HG02840 (cell line): Measurements from ENCODE around the gene EIF4E2.
"Not testable (repeated sequence)": the region's sequence is repeated elsewhere in the genome, so short reads cannot be mapped to it uniquely, and the experiment has no call there.

ENCODE experiments used
- ATAC-seq: cut with Tn5 transposase; IDR thresholded peaks from one replicate; pipeline ENCODE4 v1.9.1; 2021; ENCODE audit warnings: mild to moderate bottlenecking, moderate library complexity, moderate number of reproducible peaks; ENCODE audit not compliant: unreplicated experiment, low FRiP score

Gene EIF4E2

DNA sequence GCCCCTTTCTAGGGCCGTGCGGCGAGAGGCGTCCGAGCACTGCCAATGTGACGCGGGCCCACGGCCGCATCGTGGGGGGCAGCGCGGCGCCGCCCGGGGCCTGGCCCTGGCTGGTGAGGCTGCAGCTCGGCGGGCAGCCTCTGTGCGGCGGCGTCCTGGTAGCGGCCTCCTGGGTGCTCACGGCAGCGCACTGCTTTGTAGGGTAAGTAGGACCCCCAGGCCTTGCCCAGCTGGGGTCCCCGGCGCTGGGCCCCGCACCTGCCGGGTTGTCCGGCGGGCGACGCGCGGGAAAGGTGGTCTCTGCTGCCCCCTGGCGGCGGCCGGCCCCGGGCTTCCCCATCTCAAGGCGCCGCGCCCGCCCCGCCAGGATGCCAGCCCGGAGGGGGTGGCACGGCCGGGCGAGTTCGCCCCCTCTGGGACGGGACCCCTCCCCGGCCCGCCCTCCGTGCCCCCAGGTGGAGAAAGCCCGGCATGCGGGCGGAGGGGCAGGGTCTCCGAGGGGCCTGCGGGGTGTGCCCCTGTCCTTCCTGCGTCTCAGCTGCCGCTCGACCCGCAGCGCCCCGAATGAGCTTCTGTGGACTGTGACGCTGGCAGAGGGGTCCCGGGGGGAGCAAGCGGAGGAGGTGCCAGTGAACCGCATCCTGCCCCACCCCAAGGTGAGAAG lies 28.4 kb upstream of the EIF4E2 start:
- no peak for ATAC-seq

DNA sequence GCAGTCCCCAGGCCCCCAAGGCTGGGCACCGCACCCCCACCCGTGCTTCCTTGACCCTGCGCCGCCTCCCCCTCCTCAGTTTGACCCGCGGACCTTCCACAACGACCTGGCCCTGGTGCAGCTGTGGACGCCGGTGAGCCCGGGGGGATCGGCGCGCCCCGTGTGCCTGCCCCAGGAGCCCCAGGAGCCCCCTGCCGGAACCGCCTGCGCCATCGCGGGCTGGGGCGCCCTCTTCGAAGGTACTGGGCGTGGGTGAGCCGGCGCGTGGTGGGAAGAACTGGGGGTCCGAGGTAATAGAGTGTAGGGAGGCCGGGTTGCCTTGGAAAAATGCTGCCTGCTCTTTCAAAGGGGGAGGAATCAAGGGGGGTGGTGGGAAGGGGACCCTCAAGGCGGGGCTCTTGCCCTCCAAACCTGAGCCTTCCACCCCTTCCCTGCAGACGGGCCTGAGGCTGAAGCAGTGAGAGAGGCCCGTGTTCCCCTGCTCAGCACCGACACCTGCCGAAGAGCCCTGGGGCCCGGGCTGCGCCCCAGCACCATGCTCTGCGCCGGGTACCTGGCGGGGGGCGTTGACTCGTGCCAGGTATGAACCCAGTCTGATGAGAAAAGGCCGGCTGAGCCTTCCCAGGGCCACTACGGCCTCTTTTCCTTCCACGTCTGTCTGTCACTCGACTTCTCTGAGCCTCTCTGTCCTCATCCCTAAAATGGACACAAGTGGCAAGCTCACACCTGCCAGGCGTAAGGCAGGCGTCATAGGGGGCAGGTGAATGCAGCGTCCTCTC lies 27.7 kb upstream of the EIF4E2 start:
- ATAC-seq, result no peak

DNA sequence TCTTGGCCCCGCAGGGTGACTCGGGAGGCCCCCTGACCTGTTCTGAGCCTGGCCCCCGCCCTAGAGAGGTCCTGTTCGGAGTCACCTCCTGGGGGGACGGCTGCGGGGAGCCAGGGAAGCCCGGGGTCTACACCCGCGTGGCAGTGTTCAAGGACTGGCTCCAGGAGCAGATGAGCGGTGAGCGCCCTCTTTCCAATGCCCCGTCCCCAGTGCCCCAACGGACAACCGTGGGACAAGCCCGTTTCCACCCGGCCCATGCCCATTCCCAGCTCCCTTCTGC lies 27.1 kb upstream of the EIF4E2 start:
- ATAC-seq, result no peak

DNA sequence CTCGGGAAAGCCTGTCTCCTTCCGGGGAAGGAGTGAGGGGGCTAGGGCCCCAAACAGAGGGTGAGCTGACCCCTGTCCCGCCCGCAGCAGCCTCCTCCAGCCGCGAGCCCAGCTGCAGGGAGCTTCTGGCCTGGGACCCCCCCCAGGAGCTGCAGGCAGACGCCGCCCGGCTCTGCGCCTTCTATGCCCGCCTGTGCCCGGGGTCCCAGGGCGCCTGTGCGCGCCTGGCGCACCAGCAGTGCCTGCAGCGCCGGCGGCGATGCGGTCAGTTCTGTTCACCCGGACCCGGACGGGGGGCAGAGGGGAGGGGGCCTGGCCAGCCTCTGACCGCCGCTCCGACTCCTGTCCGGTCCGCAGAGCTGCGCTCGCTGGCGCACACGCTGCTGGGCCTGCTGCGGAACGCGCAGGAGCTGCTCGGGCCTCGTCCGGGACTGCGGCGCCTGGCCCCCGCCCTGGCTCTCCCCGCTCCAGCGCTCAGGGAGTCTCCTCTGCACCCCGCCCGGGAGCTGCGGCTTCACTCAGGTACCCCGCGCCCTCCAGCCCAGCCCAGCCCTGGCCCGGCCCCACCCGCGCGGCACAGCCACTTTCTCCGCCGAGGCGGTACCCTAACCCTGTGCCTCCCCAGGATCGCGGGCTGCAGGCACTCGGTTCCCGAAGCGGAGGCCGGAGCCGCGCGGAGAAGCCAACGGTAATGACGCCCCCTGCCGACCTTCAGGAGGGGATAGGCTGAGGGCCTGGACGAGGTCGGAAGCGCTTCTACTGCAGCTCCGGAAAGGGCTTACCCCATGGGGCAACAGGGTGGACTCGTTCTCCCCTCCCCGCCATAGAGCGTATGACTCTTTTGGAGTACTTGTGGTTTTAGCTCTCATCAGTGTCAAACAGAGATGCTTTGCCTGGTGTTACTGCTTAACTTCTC lies 26.5 kb upstream of the EIF4E2 start:
- ATAC-seq, result no peak

DNA sequence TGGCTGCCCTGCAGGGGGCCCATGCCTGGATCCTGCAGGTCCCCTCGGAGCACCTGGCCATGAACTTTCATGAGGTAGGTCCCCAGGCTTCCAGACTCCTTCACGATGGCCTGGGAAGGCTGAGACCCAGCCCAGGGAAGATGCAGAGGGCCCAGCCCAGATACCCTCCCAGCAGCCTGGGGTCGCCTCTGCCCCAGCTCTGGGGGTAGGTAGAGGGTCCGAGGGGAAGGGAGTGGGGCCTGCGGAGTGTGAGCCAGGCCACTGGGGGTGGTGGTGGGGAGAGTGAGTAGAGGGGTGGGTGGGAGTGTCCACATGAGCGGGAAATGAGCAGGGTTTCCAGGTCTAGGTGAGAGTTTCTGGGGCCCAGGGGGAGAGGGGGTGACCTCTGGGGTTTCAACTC lies 25.7 kb upstream of the EIF4E2 start:
- no peak for ATAC-seq

DNA sequence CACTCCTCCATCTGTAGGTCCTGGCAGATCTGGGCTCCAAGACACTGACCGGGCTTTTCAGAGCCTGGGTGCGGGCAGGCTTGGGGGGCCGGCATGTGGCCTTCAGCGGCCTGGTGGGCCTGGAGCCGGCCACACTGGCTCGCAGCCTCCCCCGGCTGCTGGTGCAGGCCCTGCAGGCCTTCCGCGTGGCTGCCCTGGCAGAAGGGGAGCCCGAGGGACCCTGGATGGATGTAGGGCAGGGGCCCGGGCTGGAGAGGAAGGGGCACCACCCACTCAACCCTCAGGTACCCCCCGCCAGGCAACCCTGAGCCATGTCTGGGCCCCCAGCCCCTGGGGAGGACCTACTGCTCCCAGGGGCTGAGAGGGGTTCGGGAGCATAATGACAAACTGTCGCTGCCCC lies 25.3 kb upstream of the EIF4E2 start:
- ATAC-seq, result no peak

DNA sequence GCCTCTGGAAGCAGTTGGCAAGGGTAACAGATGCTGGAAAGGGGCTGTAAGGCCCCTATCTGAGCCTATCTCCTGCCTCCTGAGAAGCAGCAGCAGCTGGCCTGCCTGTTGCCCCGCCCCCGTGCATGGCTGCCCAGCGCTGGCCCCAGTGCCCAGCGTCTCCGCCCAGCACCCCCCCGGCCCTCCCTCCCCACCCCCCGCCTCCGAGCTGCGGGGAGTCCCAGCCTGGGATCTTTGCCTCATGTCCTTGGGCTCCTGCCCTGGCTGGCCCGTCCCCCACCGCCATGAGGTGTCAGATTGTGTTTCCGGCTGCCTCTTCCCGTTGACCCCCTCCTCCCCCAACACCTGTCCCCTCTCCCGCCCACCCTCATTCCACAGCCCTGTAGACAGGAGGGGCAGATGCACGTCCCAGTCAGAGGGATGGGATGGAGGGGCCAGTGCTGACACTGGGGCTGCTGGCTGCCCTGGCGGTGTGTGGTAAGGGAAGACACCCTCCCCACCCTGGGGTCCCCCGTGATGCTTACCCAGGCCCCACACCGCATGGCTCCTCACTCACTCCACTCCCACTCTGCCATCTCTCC lies 24.6 kb upstream of the EIF4E2 start, which contains the start of gene CHRND:
Gene CHRND (plus strand): TSS at position 370 of the 581 bp plus-strand sequence. CDS start 56 bp downstream, at position 426.
- no peak for ATAC-seq

DNA sequence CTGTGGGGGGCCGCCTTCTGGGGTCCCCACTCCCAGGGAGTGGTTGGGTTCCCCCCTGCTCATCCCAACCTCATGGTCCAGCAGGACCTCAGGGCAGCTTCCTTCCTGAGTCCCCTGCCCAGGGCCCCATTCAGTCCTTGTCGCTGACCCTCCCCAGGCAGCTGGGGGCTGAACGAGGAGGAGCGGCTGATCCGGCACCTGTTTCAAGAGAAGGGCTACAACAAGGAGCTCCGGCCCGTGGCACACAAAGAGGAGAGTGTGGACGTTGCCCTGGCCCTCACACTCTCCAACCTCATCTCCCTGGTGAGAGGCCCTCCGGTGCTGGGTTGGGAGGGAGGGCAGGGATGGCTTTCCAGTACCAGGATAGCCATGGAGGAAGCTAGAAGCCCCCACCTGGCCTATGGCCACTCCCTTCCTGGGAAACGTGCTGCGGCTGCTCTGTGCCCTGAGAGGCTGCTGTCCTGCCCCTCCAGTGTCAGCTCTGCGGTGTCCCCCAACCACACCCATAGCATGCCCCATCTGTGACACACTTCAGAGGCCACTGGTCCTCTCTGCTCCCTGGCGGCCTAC lies 24.0 kb upstream of the EIF4E2 start:
- no peak for ATAC-seq

DNA sequence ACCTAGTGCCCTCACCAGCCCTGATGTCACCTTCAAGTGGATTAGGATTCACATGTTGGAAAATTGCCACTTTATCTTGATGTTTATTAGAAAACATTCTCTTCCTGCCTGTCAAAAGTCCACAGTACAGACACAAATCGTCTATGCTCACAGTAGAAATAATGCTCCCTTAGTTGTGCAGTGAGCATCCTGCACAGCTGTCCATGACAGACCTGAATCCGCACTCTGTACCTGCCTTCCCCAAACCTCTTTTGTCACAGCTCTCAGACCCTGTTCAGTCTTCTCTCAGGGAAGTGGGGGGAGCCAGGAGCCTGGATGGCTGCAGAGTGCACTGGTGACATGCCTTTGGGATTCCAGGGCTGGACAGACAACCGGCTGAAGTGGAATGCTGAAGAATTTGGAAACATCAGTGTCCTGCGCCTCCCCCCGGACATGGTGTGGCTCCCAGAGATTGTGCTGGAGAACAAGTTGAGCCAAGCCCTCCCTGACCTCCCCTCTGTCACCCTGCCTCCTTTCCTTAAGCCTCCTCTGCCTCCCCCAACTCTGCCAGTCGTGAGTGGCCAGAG lies 22.5 kb upstream of the EIF4E2 start:
- no peak for ATAC-seq

DNA sequence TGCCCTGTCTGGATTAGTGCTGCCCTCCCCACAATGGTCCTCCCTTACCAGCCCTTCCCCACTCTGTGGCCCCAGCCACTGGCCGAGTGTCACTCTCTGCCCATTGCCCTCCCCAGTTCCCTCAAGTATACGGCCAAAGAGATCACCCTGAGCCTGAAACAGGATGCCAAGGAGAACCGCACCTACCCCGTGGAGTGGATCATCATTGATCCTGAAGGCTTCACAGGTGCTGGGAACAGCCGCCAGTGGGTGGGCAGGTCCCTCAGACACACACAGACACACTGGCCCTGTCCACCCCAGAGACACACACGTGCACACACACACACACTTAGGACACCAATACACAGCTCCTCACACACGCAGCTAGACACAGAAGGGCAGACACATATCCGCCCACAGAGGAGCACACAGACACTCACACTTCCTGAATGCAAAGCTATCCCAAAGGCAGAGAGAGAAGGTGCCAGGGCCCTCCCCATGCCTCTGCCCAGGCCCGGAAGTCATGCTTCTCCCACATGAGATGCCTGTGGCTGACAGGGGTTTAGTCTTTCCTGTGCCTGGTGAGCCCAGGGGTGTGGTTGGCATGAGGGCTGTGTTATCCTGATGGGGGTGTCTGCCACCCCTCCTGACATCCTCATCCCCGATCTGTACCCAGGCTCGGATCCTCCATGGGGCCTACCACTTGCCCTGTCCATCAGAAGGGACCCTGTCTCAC lies 21.6 kb upstream of the EIF4E2 start:
- ATAC-seq, result no peak

DNA sequence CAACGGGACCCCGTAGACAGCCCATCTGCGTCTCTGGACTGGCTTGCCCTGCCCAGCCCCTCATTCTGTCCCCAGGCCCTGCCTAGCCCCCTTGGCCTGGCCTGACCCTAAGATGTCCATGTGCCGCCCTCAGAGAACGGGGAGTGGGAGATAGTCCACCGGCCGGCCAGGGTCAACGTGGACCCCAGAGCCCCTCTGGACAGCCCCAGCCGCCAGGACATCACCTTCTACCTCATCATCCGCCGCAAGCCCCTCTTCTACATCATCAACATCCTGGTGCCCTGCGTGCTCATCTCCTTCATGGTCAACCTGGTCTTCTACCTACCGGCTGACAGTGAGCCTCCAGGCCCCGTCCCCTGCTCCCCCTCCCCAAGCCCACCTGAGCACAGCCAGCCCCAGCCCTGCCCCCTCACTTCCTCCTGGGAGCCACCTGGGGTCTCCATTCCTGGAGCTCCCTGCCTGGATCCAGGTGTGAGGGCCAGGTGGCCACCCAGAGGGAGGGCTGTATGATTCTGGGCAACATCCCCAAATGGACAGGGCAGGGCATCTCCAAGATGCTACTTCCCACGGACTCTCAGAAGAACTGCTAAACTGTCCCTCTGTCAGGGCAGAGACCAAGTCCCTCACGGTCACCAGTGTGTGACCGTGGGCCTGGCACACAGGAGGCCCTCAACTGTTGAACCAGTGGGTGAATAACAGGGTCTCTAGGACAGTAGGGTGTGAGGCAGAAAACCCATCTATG lies 20.5 kb upstream of the EIF4E2 start:
- no peak for ATAC-seq

DNA sequence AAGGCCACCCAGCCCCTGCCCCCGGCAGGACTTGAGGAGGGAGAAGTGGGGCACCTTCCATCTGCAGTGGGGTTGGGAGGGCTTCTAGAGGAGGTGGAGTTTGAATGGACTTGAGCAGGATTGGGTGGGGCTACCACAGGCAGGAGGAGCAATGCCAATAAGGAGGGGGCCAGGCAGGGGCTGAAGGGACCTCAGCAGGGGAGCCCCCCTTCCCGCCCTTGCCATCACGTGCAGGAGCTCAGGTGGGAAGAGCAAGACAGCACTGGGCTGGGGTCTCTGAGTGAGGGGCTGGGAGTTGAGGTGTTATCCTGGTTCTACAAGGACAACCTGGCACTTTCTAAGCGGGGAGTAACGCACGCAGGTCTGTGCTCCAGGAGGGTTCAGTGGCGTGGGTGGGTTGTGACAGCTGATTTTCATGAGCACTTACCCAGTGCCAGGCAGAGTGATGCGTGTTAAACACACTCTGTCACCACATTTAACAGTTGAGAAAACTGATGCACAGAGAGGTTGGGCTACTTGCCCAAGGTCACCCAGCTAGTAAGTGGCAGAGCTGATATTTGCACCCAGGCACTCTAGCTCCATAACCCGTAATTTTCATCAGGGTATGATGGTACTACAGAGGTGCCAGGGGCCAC lies 19.7 kb upstream of the EIF4E2 start:
- no peak for ATAC-seq

DNA sequence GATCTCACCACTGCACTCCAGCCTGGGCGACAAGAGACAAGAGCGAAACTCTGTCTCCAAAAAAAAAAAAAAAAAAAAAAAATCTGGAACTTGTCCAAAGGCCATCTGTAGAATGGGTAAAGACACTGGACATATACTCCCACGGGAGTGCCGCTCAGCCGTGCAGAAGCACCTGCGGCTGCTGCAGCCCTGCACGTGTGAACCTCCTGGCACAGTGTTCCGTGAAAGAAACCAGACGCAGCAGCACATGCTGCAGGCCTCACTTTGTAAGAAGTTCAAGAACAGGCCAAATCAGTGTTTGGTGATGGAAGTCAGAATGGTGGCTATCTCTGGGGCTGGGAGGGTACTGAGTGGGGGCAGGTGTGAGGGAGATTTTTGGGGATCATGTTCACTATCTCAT lies 18.1 kb upstream of the EIF4E2 start:
- ATAC-seq, result no peak

DNA sequence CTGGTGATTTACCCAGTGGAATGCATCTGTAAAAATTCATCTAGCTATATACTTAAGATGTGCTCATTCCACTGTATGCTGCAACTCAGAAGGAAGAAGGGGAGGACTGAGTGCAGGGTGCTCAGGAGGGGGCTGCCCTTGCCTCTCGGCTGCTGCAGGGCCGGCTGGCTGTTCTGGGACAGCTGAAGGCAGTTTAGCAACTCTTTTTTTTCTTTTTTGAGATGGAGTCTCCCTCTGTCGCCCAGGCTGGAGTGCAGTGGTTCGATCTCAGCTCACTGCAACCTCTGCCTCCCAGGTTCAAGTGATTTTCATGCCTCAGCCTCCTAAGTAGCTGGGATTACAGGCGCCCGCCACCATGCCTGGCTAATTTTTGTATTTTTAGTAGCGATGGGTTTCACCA lies 17.7 kb upstream of the EIF4E2 start:
- not testable (repeated sequence) for ATAC-seq

DNA sequence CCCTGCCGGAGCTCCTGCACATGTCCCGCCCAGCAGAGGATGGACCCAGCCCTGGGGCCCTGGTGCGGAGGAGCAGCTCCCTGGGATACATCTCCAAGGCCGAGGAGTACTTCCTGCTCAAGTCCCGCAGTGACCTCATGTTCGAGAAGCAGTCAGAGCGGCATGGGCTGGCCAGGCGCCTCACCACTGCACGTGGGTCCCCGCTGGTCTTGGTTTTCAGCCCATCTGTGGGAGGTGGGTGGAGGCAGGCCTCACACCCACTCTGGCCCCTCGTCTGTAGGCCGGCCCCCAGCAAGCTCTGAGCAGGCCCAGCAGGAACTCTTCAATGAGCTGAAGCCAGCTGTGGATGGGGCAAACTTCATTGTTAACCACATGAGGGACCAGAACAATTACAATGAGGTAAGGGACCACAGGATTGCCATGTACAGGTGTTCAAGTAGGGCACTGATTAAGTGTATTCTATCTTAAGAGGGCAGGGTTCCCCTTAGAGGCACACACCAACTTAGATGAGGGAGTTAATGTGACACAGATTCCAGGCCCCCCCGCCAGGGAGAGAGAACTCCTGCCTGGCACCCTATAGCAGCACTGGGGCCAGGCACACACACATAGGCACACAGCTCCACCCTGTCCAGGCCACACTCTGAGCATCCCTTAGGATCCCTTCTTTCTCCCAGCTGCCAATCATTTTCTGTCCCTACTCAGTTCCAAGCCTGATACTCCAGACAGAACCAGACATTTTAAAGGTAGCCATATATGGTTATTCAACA lies 16.4 kb upstream of the EIF4E2 start:
- ATAC-seq, result no peak

DNA sequence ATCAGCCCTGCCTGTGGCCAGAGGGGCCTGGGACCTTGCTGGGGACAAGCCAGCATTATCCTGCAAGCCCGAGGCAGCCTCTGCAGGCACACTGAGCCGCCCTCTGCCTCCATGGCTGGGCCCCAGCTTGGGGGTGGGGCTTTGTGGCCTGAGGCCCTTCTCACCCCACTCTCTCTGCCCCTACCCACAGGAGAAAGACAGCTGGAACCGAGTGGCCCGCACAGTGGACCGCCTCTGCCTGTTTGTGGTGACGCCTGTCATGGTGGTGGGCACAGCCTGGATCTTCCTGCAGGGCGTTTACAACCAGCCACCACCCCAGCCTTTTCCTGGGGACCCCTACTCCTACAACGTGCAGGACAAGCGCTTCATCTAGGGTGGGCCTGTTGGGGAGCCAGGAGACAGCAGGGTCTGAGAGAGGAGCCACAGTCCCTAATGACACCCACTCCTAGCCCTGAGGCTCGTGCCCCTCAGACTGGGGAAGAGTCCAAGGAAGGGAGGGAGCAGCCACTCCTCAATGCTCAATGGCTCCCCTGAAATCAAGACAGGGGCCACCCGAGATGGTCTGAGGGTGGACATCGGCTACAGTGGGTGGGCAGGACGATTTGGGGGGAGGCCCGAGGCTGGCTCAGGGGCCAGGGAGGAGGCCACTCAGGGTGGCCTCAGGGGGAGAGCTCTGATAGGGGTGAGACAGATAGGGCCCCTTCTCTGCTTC lies 15.4 kb upstream of the EIF4E2 start:
- no peak for ATAC-seq
